ENCODE results near the gene GSTM1. TPM values are rescaled to one million over a fixed set of nuclear protein-coding genes. Genes with fewer than 3 reads are reported as not detected.
"Not testable (repeated sequence)": the region's sequence is repeated elsewhere in the genome, so short reads cannot be mapped to it uniquely, and the experiment has no call there.

GSTM1 gene
- total and polyA plus RNA-seq, 2 donors (not counting 3 experiments of a cell fraction or from before 2014, with no cell fraction given) = 35.5 TPM; not detected in 1

- H3K4me3 ChIP-seq (replicated peaks in 1 of 3; ENCODE audit: insufficient read depth in 1 of 3, low read depth in 1 of 3, low read length in 3 of 3); H3K9me3 ChIP-seq (replicated peaks; ENCODE audit: control insufficient read depth, insufficient read depth, low read length); FAIRE-seq; H3K36me3 ChIP-seq (ENCODE audit: control insufficient read depth in 2 of 2, extremely low read depth in 1 of 2, insufficient read depth in 2 of 2, low read length in 2 of 2); H3K9me1 ChIP-seq (replicated peaks; ENCODE audit: control insufficient read depth, extremely low read depth, insufficient read depth, low read length); POLR2A ChIA-PET; H3K27ac ChIP-seq (ENCODE audit: insufficient read depth, low read depth, low read length); H3K4me1 ChIP-seq (ENCODE audit: control insufficient read depth, extremely low read depth, insufficient read depth, low read length); H3K27me3 ChIP-seq (ENCODE audit: control insufficient read depth in 2 of 2, insufficient read depth in 2 of 2, low read length in 2 of 2); BruUV-seq (replicated peaks); H3K4me2 ChIP-seq (ENCODE audit: insufficient read depth, low read length); H3K79me2 ChIP-seq (ENCODE audit: control insufficient read depth, insufficient read depth, low read length); H4K20me1 ChIP-seq (replicated peaks; ENCODE audit: control insufficient read depth, extremely low read depth, insufficient read depth, low read length); H2AFZ ChIP-seq (ENCODE audit: low read depth, low read length); H3K9ac ChIP-seq (replicated peaks; ENCODE audit: extremely low read depth, insufficient read depth, low read length); dilution Hi-C loops (cut with MboI; ENCODE audit: extremely low pct_ligation_motif_present, low sequenced_read_pairs): not testable (repeated sequence)
- CTCF ChIA-PET = interaction anchor here (0.7 to 1.0 kb wide), 3 partner anchors 30 to 315 kb away, joined by 3 read pairs; partner anchors contain the start of gene AHCYL1
- intact Hi-C loops (cut with micrococcal nuclease) = loop anchor here (5.0 kb wide), 1 partner anchor 92 kb away; the partner anchor contains the start of gene EPS8L3
- DNase-seq (ENCODE audit: low read depth, low spot score) = peak; percentile 0
Measured at GRCh38 chr1:109669949-109670302, 17.7 kb upstream of the GSTM1 start.

DNA sequence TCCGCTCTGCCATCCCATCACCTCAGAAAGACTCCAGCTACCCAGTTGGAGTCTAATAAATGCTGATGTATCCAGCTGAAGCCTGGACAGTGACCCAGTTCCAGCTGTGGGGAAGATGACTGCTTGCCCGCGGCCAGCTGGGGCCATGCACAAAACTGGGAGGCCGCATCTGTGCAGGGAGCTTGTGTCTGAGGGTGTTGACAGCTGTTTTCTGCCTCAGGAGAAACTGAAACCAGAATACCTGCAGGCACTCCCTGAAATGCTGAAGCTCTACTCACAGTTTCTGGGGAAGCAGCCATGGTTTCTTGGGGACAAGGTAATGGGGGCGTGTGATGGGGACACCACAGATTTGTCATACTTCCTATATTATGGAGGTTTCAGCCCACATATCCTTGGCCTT lies 16.6 kb upstream of the GSTM1 start:
- intact Hi-C loops (cut with micrococcal nuclease) = no loop called here
- no peaks in the 10 kb centered on the region for H3K27me3 ChIP-seq (ENCODE audit: control insufficient read depth in 2 of 2, insufficient read depth in 2 of 2, low read length in 2 of 2)
- H3K4me2 ChIP-seq (ENCODE audit: insufficient read depth, low read length) = no peak overlapping the region
- no peaks in the 10 kb centered on the region for H3K9me3 ChIP-seq (replicated peaks; ENCODE audit: control insufficient read depth, insufficient read depth, low read length)
- no peak for TF ChIP-seq JUN (IDR thresholded peaks at IDR 0.05; ENCODE audit: borderline replicate concordance, insufficient read depth, insufficient read length, low read depth)
- TF ChIP-seq CTCF (IDR thresholded peaks at IDR 0.05; ENCODE audit: extremely low read depth in 1 of 2, insufficient read depth in 1 of 2, low read depth in 1 of 2, low read length in 2 of 2) = no peak
- no peak for TF ChIP-seq POLR2A (IDR thresholded peaks at IDR 0.05; ENCODE audit: low read depth, low read length)
- no peak for TF ChIP-seq FOS (IDR thresholded peaks at IDR 0.05; ENCODE audit: borderline replicate concordance, insufficient read depth, low read length)
- no peak for TF ChIP-seq MAX (IDR thresholded peaks at IDR 0.05; ENCODE audit: insufficient read depth, insufficient read length)
- TF ChIP-seq MYC (IDR thresholded peaks at IDR 0.05; ENCODE audit: low read depth, low read length) = no peak
- no peak for TF ChIP-seq GATA2 (IDR thresholded peaks at IDR 0.05; ENCODE audit: insufficient read depth, insufficient read length, low read depth, low read length)
- no peak for TF ChIP-seq EZH2 (IDR thresholded peaks at IDR 0.05; ENCODE audit: borderline replicate concordance, low read depth, low read length, severe bottlenecking)
- TF ChIP-seq POLR2AphosphoS5 (IDR thresholded peaks at IDR 0.05; ENCODE audit: insufficient read depth, low read depth, low read length) = no peak
- DNase-seq (ENCODE audit: low read depth, low spot score) (peak; percentile 0), FAIRE-seq (no peak)
- H3K27ac ChIP-seq (ENCODE audit: insufficient read depth, low read depth, low read length) = no peak overlapping the region
- BruUV-seq (replicated peaks) = no TSS peak
- no peaks in the 10 kb centered on the region for H3K9me1 ChIP-seq (replicated peaks; ENCODE audit: control insufficient read depth, extremely low read depth, insufficient read depth, low read length)
- H3K79me2 ChIP-seq (ENCODE audit: control insufficient read depth, insufficient read depth, low read length) = no peaks in the 10 kb centered on the region
- no peaks in the 10 kb centered on the region for H4K20me1 ChIP-seq (replicated peaks; ENCODE audit: control insufficient read depth, extremely low read depth, insufficient read depth, low read length)
- H2AFZ ChIP-seq (ENCODE audit: low read depth, low read length) = no peak overlapping the region
- ChIA-PET CTCF (interaction anchor here (1.0 to 1.1 kb wide), 2 partner anchors 31 to 314 kb away, joined by 5 read pairs; partner anchors contain the start of gene AHCYL1), POLR2A (no interaction called here)
- dilution Hi-C loops (cut with MboI; ENCODE audit: extremely low pct_ligation_motif_present, low sequenced_read_pairs) = no loop called here
- no peak overlapping the region for H3K4me3 ChIP-seq (replicated peaks in 1 of 3; ENCODE audit: insufficient read depth in 1 of 3, low read depth in 1 of 3, low read length in 3 of 3)
- H3K36me3 ChIP-seq (ENCODE audit: control insufficient read depth in 2 of 2, extremely low read depth in 1 of 2, insufficient read depth in 2 of 2, low read length in 2 of 2) = no peaks in the 10 kb centered on the region
- peaks cover 5% of the 10 kb centered on the region for H3K4me1 ChIP-seq (ENCODE audit: control insufficient read depth, extremely low read depth, insufficient read depth, low read length)
- no peak overlapping the region for H3K9ac ChIP-seq (replicated peaks; ENCODE audit: extremely low read depth, insufficient read depth, low read length)

GRCh38 chr1:109673861-109674260 lies 13.8 kb upstream of the GSTM1 start:
- H3K79me2 ChIP-seq (ENCODE audit: control insufficient read depth, insufficient read depth, low read length); POLR2A ChIA-PET; dilution Hi-C loops (cut with MboI; ENCODE audit: extremely low pct_ligation_motif_present, low sequenced_read_pairs); H2AFZ ChIP-seq (ENCODE audit: low read depth, low read length); intact Hi-C loops (cut with micrococcal nuclease); CTCF ChIA-PET; H3K27ac ChIP-seq (ENCODE audit: insufficient read depth, low read depth, low read length); H3K9me1 ChIP-seq (replicated peaks; ENCODE audit: control insufficient read depth, extremely low read depth, insufficient read depth, low read length); H3K27me3 ChIP-seq (ENCODE audit: control insufficient read depth in 2 of 2, insufficient read depth in 2 of 2, low read length in 2 of 2); H3K36me3 ChIP-seq (ENCODE audit: control insufficient read depth in 2 of 2, extremely low read depth in 1 of 2, insufficient read depth in 2 of 2, low read length in 2 of 2); H3K4me3 ChIP-seq (replicated peaks in 1 of 3; ENCODE audit: insufficient read depth in 1 of 3, low read depth in 1 of 3, low read length in 3 of 3); H3K9me3 ChIP-seq (replicated peaks; ENCODE audit: control insufficient read depth, insufficient read depth, low read length); H3K4me2 ChIP-seq (ENCODE audit: insufficient read depth, low read length); FAIRE-seq; H3K9ac ChIP-seq (replicated peaks; ENCODE audit: extremely low read depth, insufficient read depth, low read length); H3K4me1 ChIP-seq (ENCODE audit: control insufficient read depth, extremely low read depth, insufficient read depth, low read length); H4K20me1 ChIP-seq (replicated peaks; ENCODE audit: control insufficient read depth, extremely low read depth, insufficient read depth, low read length); BruUV-seq (replicated peaks): not testable (repeated sequence)
- DNase-seq (ENCODE audit: low read depth, low spot score) = peak; percentile 0

All from endothelial cell of umbilical vein (primary cell).